IMR-90 (cell line): Measurements from ENCODE around the gene PDIA2. TPM values are rescaled to one million over a fixed set of nuclear protein-coding genes. Genes with fewer than 3 reads are reported as not detected.
A peak's percentile ranks its signal among the peaks of the same experiment; 100 is the strongest.

Experiments used
- ATAC-seq: fragments of 200-7000 bp; cut with Tn5 transposase; 2 replicates; pipeline ENCODE4 v1.9.1; 2020; ENCODE audit warnings: low read depth, mild to moderate bottlenecking, moderate library complexity
- BruUV-seq: library from RNA; stranded (reverse); fragments of 400-500 nt; replicated peaks from 2 replicates; lab custom pipeline; 2021; lab: Mats Ljungman, UMichigan
- CTCF ChIA-PET: fragments of 300-600 bp; formaldehyde crosslinking; extraction: SDS; loops from one replicate; lab custom pipeline; 2021; ENCODE audit warnings: antibody characterized with exemption; lab: Yijun Ruan, JAX
- POLR2A ChIA-PET: fragments of 300-600 bp; sonication (Branson Sonifier 250); formaldehyde crosslinking; loops from one replicate; lab custom pipeline; 2022; ENCODE audit warnings: antibody characterized with exemption; ENCODE audit not compliant: unreplicated experiment; lab: Charles Lee
- DNase-seq: peaks from one replicate; pipeline ENCODE4 v3.0.0; 2013
- H2AFZ ChIP-seq: replicated peaks from 2 replicates; pipeline ENCODE3; 2013; ENCODE audit warnings: low read length, mild to moderate bottlenecking; ENCODE audit not compliant: poor library complexity
- H2AK5ac ChIP-seq: 2 replicates; pipeline ENCODE4 v1.6.1; 2013; ENCODE audit warnings: low read depth, low read length, inconsistent platforms
- H2AK9ac ChIP-seq: replicated peaks from 2 replicates; pipeline ENCODE3; 2013; ENCODE audit warnings: mild to moderate bottlenecking, low read depth, low read length, moderate library complexity; ENCODE audit not compliant: poor library complexity
- H2BK120ac ChIP-seq: 2 replicates; pipeline ENCODE4 v1.6.1; 2013; ENCODE audit warnings: low read depth, low read length, inconsistent platforms
- H2BK15ac ChIP-seq: 3 replicates; pipeline ENCODE4 v1.6.1; 2013; ENCODE audit warnings: low read depth, low read length, inconsistent platforms
- H2BK20ac ChIP-seq: 2 replicates; pipeline ENCODE4 v1.6.1; 2013; ENCODE audit warnings: low read depth, mild to moderate bottlenecking, inconsistent platforms, low read length, moderate library complexity
- H2BK5ac ChIP-seq: 2 replicates; pipeline ENCODE4 v1.6.1; 2013; ENCODE audit warnings: mild to moderate bottlenecking, low read depth, low read length, inconsistent platforms; ENCODE audit not compliant: poor library complexity, severe bottlenecking
- H3K14ac ChIP-seq: replicated peaks from 2 replicates; pipeline ENCODE4 v1.6.1; 2013; ENCODE audit warnings: low read depth, low read length, inconsistent platforms
- H3K18ac ChIP-seq: 2 replicates; pipeline ENCODE4 v1.6.1; 2013; ENCODE audit warnings: low read depth, low read length, control low read depth
- H3K23ac ChIP-seq: 2 replicates; pipeline ENCODE4 v1.6.1; 2013; ENCODE audit warnings: low read depth, low read length, inconsistent platforms
- H3K27ac ChIP-seq: 2 replicates; pipeline ENCODE4 v1.5.1; 2013; ENCODE audit warnings: mild to moderate bottlenecking, control low read depth, low read length; ENCODE audit not compliant: insufficient read depth
- H3K27me3 ChIP-seq: 2 replicates; pipeline ENCODE4 v1.6.1; 2013; ENCODE audit warnings: low read length; ENCODE audit not compliant: control insufficient read depth, insufficient read depth
- H3K36me3 ChIP-seq: 2 replicates; pipeline ENCODE4 v1.6.1; 2013; ENCODE audit warnings: low read length, mixed read lengths; ENCODE audit not compliant: control insufficient read depth, insufficient read depth
- H3K4ac ChIP-seq: 2 replicates; pipeline ENCODE4 v1.6.1; 2013; ENCODE audit warnings: low read depth, low read length, inconsistent platforms
- H3K4me1 ChIP-seq: 2 replicates; pipeline ENCODE4 v1.6.1; 2013; ENCODE audit warnings: low read length, mixed read lengths; ENCODE audit not compliant: control insufficient read depth, insufficient read depth
- H3K4me2 ChIP-seq: 2 replicates; pipeline ENCODE4 v1.6.1; 2013; ENCODE audit warnings: low read depth, mild to moderate bottlenecking, control low read depth, low read length, moderate library complexity
- H3K4me3 ChIP-seq: 2 replicates; pipeline ENCODE4 v1.5.1; 2013; ENCODE audit warnings: low read depth, mild to moderate bottlenecking, control low read depth, low read length, moderate library complexity; ENCODE audit not compliant: insufficient read depth
- H3K56ac ChIP-seq: 2 replicates; pipeline ENCODE4 v1.6.1; 2013; ENCODE audit warnings: low read length, inconsistent platforms; ENCODE audit not compliant: insufficient read depth; ENCODE audit errors: extremely low read depth
- H3K79me1 ChIP-seq, 2 experiments: 2 replicates each; pipeline ENCODE4 v1.6.1; 2013; ENCODE audit warnings: low read length in 2 of 2, inconsistent platforms in 1 of 2, low read depth in 1 of 2
- H3K9ac ChIP-seq: 2 replicates; pipeline ENCODE4 v1.6.1; 2013; ENCODE audit warnings: low read depth, low read length, control low read depth
- H3K9me1 ChIP-seq: 2 replicates; pipeline ENCODE4 v1.6.1; 2013; ENCODE audit warnings: low read length, inconsistent platforms; ENCODE audit not compliant: insufficient read depth
- H3K9me3 ChIP-seq: 2 replicates; pipeline ENCODE4 v1.6.1; 2013; ENCODE audit warnings: low read length; ENCODE audit not compliant: control insufficient read depth, insufficient read depth
- H4K20me1 ChIP-seq: 2 replicates; pipeline ENCODE4 v1.6.1; 2013; ENCODE audit warnings: low read length, inconsistent platforms; ENCODE audit not compliant: insufficient read depth
- H4K5ac ChIP-seq: 2 replicates; pipeline ENCODE4 v1.6.1; 2013; ENCODE audit warnings: mild to moderate bottlenecking, low read depth, low read length, control low read depth
- H4K8ac ChIP-seq, 2 experiments: 2 replicates each; pipeline ENCODE4 v1.6.1; 2013; ENCODE audit warnings: low read depth in 2 of 2, low read length in 2 of 2, control low read depth in 1 of 2, inconsistent platforms in 1 of 2
- H4K91ac ChIP-seq: 2 replicates; pipeline ENCODE4 v1.6.1; 2013; ENCODE audit warnings: low read depth, low read length, inconsistent platforms; ENCODE audit not compliant: insufficient read depth
- CEBPB ChIP-seq: IDR thresholded peaks from 2 replicates; pipeline ENCODE4 v1.6.1; 2012; ENCODE audit warnings: low read depth, low read length, improper control_type of control experiment
- CHD1 ChIP-seq: IDR thresholded peaks from 2 replicates; pipeline ENCODE4 v1.6.1; 2012; ENCODE audit warnings: low read depth, low read length, improper control_type of control experiment
- CTCF ChIP-seq: conservative IDR thresholded peaks from 2 replicates; pipeline ENCODE4 v1.5.1; 2012; ENCODE audit warnings: mild to moderate bottlenecking, low read depth, low read length, improper control_type of control experiment
- ELK1 ChIP-seq: fragments of 150-350 bp; IDR thresholded peaks from 2 replicates; pipeline ENCODE4 v1.6.1; 2016; ENCODE audit warnings: low read depth, mild to moderate bottlenecking, low read length, moderate library complexity, borderline replicate concordance
- FOS ChIP-seq: fragments of 150-350 bp; IDR thresholded peaks from 2 replicates; pipeline ENCODE4 v1.6.1; 2016; ENCODE audit warnings: low read depth, low read length
- MAZ ChIP-seq: IDR thresholded peaks from 2 replicates; pipeline ENCODE4 v1.6.1; 2012; ENCODE audit warnings: low read depth, mild to moderate bottlenecking, low read length, improper control_type of control experiment, moderate library complexity, borderline replicate concordance
- MXI1 ChIP-seq: IDR thresholded peaks from 2 replicates; pipeline ENCODE4 v1.6.1; 2012; ENCODE audit warnings: low read depth, mild to moderate bottlenecking, low read length, moderate library complexity, borderline replicate concordance
- NFE2L2 ChIP-seq: fragments of 150-350 bp; IDR thresholded peaks from 2 replicates; pipeline ENCODE4 v1.6.1; 2016; ENCODE audit warnings: low read depth, mild to moderate bottlenecking, low read length
- POLR2A ChIP-seq: IDR thresholded peaks from 2 replicates; pipeline ENCODE4 v1.6.1; 2012; ENCODE audit warnings: mild to moderate bottlenecking, low read depth, low read length
- RAD21 ChIP-seq: IDR thresholded peaks from 2 replicates; pipeline ENCODE4 v1.6.1; 2012; ENCODE audit warnings: low read length, improper control_type of control experiment
- RCOR1 ChIP-seq: IDR thresholded peaks from 2 replicates; pipeline ENCODE4 v1.6.1; 2012; ENCODE audit warnings: mild to moderate bottlenecking, low read length, improper control_type of control experiment; ENCODE audit not compliant: insufficient replicate concordance
- RFX5 ChIP-seq: IDR thresholded peaks from 2 replicates; pipeline ENCODE4 v1.8.0; 2012; ENCODE audit warnings: low read depth, mild to moderate bottlenecking, low read length, moderate library complexity
- SMC3 ChIP-seq: fragments of 150-350 bp; IDR thresholded peaks from 2 replicates; pipeline ENCODE4 v1.6.1; 2016; ENCODE audit warnings: low read depth, mild to moderate bottlenecking, antibody characterized with exemption, low read length, moderate library complexity
- USF2 ChIP-seq: fragments of 150-350 bp; IDR thresholded peaks from 2 replicates; pipeline ENCODE4 v1.6.1; 2017; ENCODE audit warnings: mild to moderate bottlenecking, antibody characterized with exemption, low read length, low read depth
- WGBS, 2 experiments: methylation state at CpG; one replicate each; pipeline versions ENCODE4 v1.1.5 to v1.1.7; 2013; ENCODE audit warnings: missing lambda C conversion rate in 2 of 2; ENCODE audit not compliant: insufficient read length in 1 of 2; ENCODE audit errors: extremely low coverage in 2 of 2; 5-methylcytosine and 5-hydroxymethylcytosine counted together
- dilution Hi-C: fragments of 300-500 bp; cut with HindIII; formaldehyde crosslinking; loops from one replicate; pipeline ENCODE4 v1.14.3; 2018; ENCODE audit warnings: low sequenced_read_pairs; ENCODE audit not compliant: unreplicated experiment
- in situ Hi-C: fragments of 300-500 bp; cut with MboI; formaldehyde crosslinking; loops from 3 replicates; pipeline ENCODE4 v1.14.3; 2019; ENCODE audit warnings: low sequenced_read_pairs, inconsistent platforms, mixed read lengths
- intact Hi-C: fragments of 100-400 bp; cut with micrococcal nuclease; formaldehyde crosslinking; loops from 2 replicates; pipeline ENCODE4 v1.10.0; 2022
- polyA plus RNA-seq, 3 experiments: library from polyadenylated mRNA; depleted of rRNA; stranded (reverse); fragments of >200 nt; gene quantifications; 2 replicates each; pipeline ENCODE4 v1.2.3, GENCODE V29; 2012; ENCODE audit warnings: low replicate concordance in 1 of 3
- total RNA-seq: library from RNA; depleted of rRNA; stranded (reverse); fragments of >200 nt; gene quantifications from 2 replicates; pipeline ENCODE4 v1.2.3, GENCODE V29; 2012

The PDIA2 gene
- total and polyA plus RNA-seq, 2 of the 4 experiments (the other 2 are of a cell fraction) = 0.17 TPM; not detected in 1

GRCh38 chr16:297832-298231 is 14.9 kb downstream of the PDIA2 start:
- DNase-seq (no peak), ATAC-seq (no peak)
- no peaks in the 10 kb centered on the region for H3K27me3 ChIP-seq
- 95% methylated on average over 25 of the region's 32 CpGs; no CpG with 5 or more reads in 1 of the 2 experiments for WGBS, 2 experiments
- peaks cover 0 to 6% of the 10 kb centered on the region in 2 experiments; a peak in 2 of 4 replicates for H3K79me1 ChIP-seq
- no peak overlapping the region for H4K5ac ChIP-seq
- H3K23ac ChIP-seq = no peak overlapping the region
- no peak overlapping the region for H3K27ac ChIP-seq
- H3K4me3 ChIP-seq = no peak overlapping the region
- H2BK15ac ChIP-seq = no peak overlapping the region
- H2BK120ac ChIP-seq = no peak overlapping the region
- H4K91ac ChIP-seq = no peak overlapping the region
- H3K14ac ChIP-seq = no peak overlapping the region
- no peak overlapping the region for H2BK20ac ChIP-seq
- dilution Hi-C loops (no loop called here), in situ Hi-C loops (no loop called here), intact Hi-C loops (no loop called here)
- no peaks in the 10 kb centered on the region for H3K4me1 ChIP-seq
- no peak overlapping the region for H2AFZ ChIP-seq
- H2AK5ac ChIP-seq = no peak overlapping the region
- H3K18ac ChIP-seq = no peak overlapping the region
- H4K20me1 ChIP-seq = no peaks in the 10 kb centered on the region; the same call in 1 of the 2 replicates
- no TSS peak for BruUV-seq
- POLR2A ChIA-PET = no interaction called here
- H3K9me1 ChIP-seq = no peaks in the 10 kb centered on the region
- no peak overlapping the region for H3K4ac ChIP-seq
- no peaks in the 10 kb centered on the region for H3K9me3 ChIP-seq
- H2BK5ac ChIP-seq = no peak overlapping the region
- H2AK9ac ChIP-seq = peak overlapping the region; percentile 28
- H3K4me2 ChIP-seq = no peak overlapping the region
- TF ChIP-seq USF2 (no peak), ELK1 (no peak), NFE2L2 (no peak), CTCF (no peak), SMC3 (no peak), RAD21 (no peak), MXI1 (no peak), CHD1 (no peak), RCOR1 (no peak), RFX5 (no peak), CEBPB (no peak), MAZ (no peak), FOS (no peak), POLR2A (no peak)
- peaks cover 35% of the 10 kb centered on the region for H3K36me3 ChIP-seq
- no peak overlapping the region for H3K56ac ChIP-seq
- CTCF ChIA-PET = no interaction called here
- H3K9ac ChIP-seq = no peak overlapping the region
- no peak overlapping the region for H4K8ac ChIP-seq
